Measurements from ENCODE around the gene TBXAS1. TPM values are rescaled to one million over a fixed set of nuclear protein-coding genes. Genes with fewer than 3 reads are reported as not detected.
A peak's percentile ranks its signal among the peaks of the same experiment; 100 is the strongest.

Gene TBXAS1
- total RNA-seq: 0.26 and 0.38 TPM in 2 replicates

DNA sequence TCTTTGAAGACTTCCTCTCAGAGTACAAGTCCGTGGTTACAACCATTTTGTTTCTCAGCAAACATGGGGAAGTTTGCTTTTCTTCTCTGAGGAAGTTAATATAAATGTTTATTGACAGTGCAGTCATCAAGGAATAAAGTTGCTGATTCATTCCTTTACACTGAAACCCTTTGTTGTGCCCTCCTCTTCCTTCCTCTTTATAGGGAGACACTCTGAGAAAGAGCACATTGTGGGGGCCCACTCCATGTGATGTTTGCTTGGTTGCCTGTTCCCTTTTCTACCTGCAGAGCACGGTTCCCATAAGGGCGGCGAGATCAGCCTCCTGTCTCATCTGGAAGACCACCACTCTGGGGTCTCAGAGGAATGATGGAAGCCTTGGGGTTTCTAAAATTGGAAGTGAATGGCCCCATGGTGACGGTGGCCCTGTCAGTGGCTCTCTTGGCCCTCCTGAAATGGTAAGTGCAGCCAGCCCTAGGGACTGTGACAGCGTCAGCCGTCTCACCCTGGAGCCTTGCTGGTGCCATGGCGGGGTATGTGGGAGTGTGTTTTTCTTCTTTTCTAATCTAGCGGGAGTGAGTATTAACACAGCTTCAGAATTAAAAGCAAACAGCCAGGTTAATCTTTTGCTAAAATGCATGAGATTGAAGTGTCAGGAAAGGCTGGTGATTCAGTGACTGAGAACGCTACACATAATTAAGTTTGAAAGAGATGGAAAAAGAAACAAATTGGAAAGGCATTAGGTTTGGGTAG is at the start of gene TBXAS1:
Gene TBXAS1 (plus strand): TSS at position 240 of the 750 bp plus-strand sequence. CDS start 127 bp downstream, at position 367.
- TF ChIP-seq CTCF (IDR thresholded peaks at IDR 0.05; ENCODE audit: insufficient read depth, low read length, severe bottlenecking): no peak
- Histone ChIP-seq H3K4me3 (ENCODE audit: low read depth, low read length) (no peak within 1 kb of the TSS), H3K27me3 (ENCODE audit: control insufficient read depth, insufficient read depth, low read length) (no peaks in the 10 kb centered on the region), H3K36me3 (ENCODE audit: control insufficient read depth, insufficient read depth, low read length) (no peaks in the 10 kb centered on the region)
- FAIRE-seq: no peak
- DNase-seq (ENCODE audit: low read depth): peak; percentile 55

GRCh38 chr7:139782932-139783331 is 46.1 kb upstream of the TBXAS1 start:
- TF ChIP-seq CTCF (IDR thresholded peaks at IDR 0.05; ENCODE audit: insufficient read depth, low read length, severe bottlenecking): no peak
- no peak overlapping the region for H3K4me3 ChIP-seq (ENCODE audit: low read depth, low read length)
- no peaks in the 10 kb centered on the region for H3K27me3 ChIP-seq (ENCODE audit: control insufficient read depth, insufficient read depth, low read length)
- H3K36me3 ChIP-seq (ENCODE audit: control insufficient read depth, insufficient read depth, low read length): no peaks in the 10 kb centered on the region
- DNase-seq (ENCODE audit: low read depth) (no peak), FAIRE-seq (no peak)

DNA sequence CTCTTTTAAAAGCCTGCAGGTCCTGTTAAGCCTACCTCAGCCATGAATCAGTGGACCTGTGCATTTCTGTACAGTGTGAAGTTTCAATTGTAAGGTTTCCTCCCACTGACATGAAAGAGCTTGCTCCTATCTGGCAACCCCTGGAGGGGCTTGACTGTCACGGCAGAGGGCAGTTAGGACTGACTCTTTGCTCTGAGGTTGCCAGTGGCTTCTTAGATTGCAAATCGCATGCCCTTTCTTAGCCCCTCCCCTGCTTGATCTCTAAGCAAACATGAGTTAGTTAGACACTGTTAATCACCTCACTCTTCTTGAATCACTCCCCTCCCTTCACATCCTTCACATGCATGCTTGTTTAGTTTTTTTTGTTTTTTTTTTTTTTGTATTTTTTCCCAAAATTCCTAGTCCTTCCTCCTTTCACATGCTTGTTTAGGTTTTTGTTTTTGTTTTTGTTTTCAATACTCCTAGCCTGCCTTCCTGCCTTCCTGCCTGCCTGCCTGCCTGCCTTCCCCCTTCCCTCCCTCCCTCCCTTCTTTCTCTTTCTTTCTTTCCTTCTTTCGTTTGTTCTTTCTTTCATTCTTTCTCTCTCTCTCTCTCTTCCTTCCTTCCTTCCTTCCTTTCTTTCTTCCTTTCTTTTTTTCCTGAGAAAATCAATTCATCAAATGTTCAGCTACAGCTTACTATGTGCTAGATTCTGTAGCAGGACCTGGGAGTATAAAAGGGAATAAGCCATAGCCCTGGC is 45.2 kb upstream of the TBXAS1 start:
- DNase-seq (ENCODE audit: low read depth): peak; percentile 96
- FAIRE-seq: no peak
- no peaks in the 10 kb centered on the region for H3K36me3 ChIP-seq (ENCODE audit: control insufficient read depth, insufficient read depth, low read length)

DNA sequence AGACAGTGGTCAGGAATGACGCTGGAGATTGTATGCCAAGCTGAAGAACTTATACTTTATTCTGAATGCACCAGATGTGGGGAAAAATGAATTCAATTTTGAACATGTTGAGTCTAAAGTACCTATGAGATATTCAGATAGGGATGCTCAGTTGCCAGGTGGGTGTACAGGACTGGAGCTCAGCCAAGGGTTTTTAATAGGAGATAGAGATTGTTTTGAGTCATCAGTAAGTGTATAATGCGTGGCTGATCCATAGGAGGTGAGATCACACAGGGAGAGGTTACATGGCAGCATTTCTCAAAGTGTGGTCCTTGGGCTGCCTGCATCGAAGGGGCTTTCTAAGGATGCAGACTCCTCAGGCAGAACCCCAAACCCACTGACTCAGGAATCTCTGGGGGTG is 44.4 kb upstream of the TBXAS1 start:
- peak; percentile 85 for DNase-seq (ENCODE audit: low read depth)
- Histone ChIP-seq H3K36me3 (ENCODE audit: control insufficient read depth, insufficient read depth, low read length) (no peaks in the 10 kb centered on the region), H3K27me3 (ENCODE audit: control insufficient read depth, insufficient read depth, low read length) (no peaks in the 10 kb centered on the region), H3K4me3 (ENCODE audit: low read depth, low read length) (no peak overlapping the region)
- no peak for FAIRE-seq
- TF ChIP-seq CTCF (IDR thresholded peaks at IDR 0.05; ENCODE audit: insufficient read depth, low read length, severe bottlenecking): no peak

More for the DNA sequence above, 45.2 kb upstream of the TBXAS1 start:
- no peak overlapping the region for H3K4me3 ChIP-seq (ENCODE audit: low read depth, low read length)
- no peak for TF ChIP-seq CTCF (IDR thresholded peaks at IDR 0.05; ENCODE audit: insufficient read depth, low read length, severe bottlenecking)
- H3K27me3 ChIP-seq (ENCODE audit: control insufficient read depth, insufficient read depth, low read length): no peaks in the 10 kb centered on the region

DNA sequence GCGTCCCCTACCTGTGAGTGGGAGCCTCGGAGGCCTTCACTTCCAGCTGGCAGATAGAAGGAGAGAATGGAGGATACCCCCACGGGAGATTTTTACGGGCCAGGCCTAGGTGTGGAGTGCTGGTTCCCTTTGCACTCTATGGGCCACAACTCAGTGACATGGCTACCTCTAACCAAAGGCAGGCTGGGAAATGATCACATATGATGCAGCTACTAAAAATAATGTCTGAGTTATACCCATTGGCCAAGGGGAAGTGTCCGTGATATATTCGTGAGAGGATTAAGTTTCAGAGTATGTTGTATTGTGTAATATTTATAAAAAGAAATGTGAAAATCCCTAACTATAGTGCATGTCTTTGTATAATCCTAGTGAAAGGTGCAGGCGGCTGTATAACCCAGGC is 37.7 kb upstream of the TBXAS1 start:
- TF ChIP-seq CTCF (IDR thresholded peaks at IDR 0.05; ENCODE audit: insufficient read depth, low read length, severe bottlenecking): no peak
- Histone ChIP-seq H3K4me3 (ENCODE audit: low read depth, low read length) (no peak overlapping the region), H3K36me3 (ENCODE audit: control insufficient read depth, insufficient read depth, low read length) (peaks cover 3% of the 10 kb centered on the region), H3K27me3 (ENCODE audit: control insufficient read depth, insufficient read depth, low read length) (no peaks in the 10 kb centered on the region)
- FAIRE-seq (no peak), DNase-seq (ENCODE audit: low read depth) (no peak)

Data from bronchial epithelial cell (primary cell).